ENCODE data around the gene HKDC1.

HKDC1 gene

GRCh38 chr10:69315100-69315542 lies 95.0 kb downstream of the HKDC1 start:
- no peak overlapping the region for H3K27ac ChIP-seq (ENCODE audit: low read depth, low read length)

GRCh38 chr10:69315610-69316312 lies 95.6 kb downstream of the HKDC1 start:
- 93% methylated on average over 6 of the region's 6 CpGs for WGBS
- Histone ChIP-seq H3K27ac (ENCODE audit: low read depth, low read length) (no peak overlapping the region), H3K4me1 (ENCODE audit: insufficient read depth, low read length) (peaks cover 36% of the 10 kb centered on the region), H3K36me3 (ENCODE audit: insufficient read depth, low read length) (no peaks in the 10 kb centered on the region; the same call in 1 of the 2 replicates), H3K4me3 (ENCODE audit: low read length) (no peak overlapping the region), H3K27me3 (ENCODE audit: insufficient read depth, low read length) (no peaks in the 10 kb centered on the region), H3K9ac (ENCODE audit: low read depth, low read length) (no peak overlapping the region), H3K9me3 (ENCODE audit: insufficient read depth, low read depth, low read length) (no peaks in the 10 kb centered on the region)

More at GRCh38 chr10:69315100-69315542, 95.0 kb downstream of the HKDC1 start:
- H3K9ac ChIP-seq (ENCODE audit: low read depth, low read length): no peak overlapping the region
- no peak overlapping the region for H3K4me3 ChIP-seq (ENCODE audit: low read length)
- no peaks in the 10 kb centered on the region for H3K27me3 ChIP-seq (ENCODE audit: insufficient read depth, low read length)
- peaks cover 32% of the 10 kb centered on the region for H3K4me1 ChIP-seq (ENCODE audit: insufficient read depth, low read length)
- H3K9me3 ChIP-seq (ENCODE audit: insufficient read depth, low read depth, low read length): no peaks in the 10 kb centered on the region
- WGBS: 94% methylated on average over 3 of the region's 3 CpGs
- no peaks in the 10 kb centered on the region for H3K36me3 ChIP-seq (ENCODE audit: insufficient read depth, low read length)

DNA sequence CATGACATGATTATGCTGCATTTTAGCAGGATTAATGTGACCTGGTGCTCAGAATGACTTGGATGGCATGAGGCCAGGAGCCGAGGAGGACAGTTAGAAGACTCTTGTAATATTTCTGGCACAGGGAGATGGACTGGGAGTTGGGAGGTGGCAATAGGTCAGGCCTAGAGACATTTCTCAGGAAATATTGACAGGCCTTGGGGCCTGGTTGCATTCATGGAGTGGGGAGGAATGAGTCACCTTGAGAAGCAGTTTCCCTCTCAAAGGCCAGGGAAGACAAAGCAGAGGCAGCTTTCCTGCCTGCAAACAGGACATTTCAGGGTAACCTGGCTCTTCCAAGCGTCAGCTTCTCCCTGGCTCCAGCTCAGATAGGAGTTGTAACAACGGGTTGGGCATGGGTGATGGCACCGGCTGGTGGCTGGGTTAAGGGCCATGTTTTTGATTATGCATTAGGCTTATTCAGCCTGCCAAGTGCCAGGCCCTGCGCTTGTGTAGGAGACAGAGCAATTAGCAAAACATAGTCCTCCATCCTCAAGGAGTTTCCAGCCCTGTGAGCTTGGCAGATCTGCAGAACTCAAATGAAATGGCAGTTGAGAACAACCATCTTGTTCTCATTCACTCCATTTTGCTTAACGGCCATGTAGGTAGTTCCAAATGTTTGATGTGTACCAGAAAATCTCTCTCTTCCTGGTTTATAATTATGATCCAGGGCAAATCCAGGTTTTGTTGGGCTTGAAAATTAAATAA lies 96.4 kb downstream of the HKDC1 start:
- WGBS: 90% methylated on average over 6 of the region's 6 CpGs
- H3K4me3 ChIP-seq (ENCODE audit: low read length): no peak overlapping the region
- peaks cover 36% of the 10 kb centered on the region for H3K4me1 ChIP-seq (ENCODE audit: insufficient read depth, low read length)
- H3K9ac ChIP-seq (ENCODE audit: low read depth, low read length): no peak overlapping the region
- peaks cover 2% of the 10 kb centered on the region; the same call in 1 of the 2 replicates for H3K36me3 ChIP-seq (ENCODE audit: insufficient read depth, low read length)
- H3K27me3 ChIP-seq (ENCODE audit: insufficient read depth, low read length): no peaks in the 10 kb centered on the region
- peak overlapping the region; percentile 17; the same call in 1 of the 2 replicates for H3K27ac ChIP-seq (ENCODE audit: low read depth, low read length)
- H3K9me3 ChIP-seq (ENCODE audit: insufficient read depth, low read depth, low read length): no peaks in the 10 kb centered on the region

Measured in HUES64 (cell line).